Neural crest cell (in vitro differentiated cells): ENCODE measurements around the gene NOVA2. TPM values are rescaled to one million over a fixed set of nuclear protein-coding genes. Genes with fewer than 3 reads are reported as not detected.

Experiments
- DNase-seq: peaks from one replicate; pipeline ENCODE4 v3.0.0; 2021; ENCODE audit warnings: low read depth, mixed read lengths, low spot score
- H3K27ac Mint-ChIP-seq: one replicate; pipeline ENCODE4 v1.8.0; 2021; ENCODE audit warnings: mild to moderate bottlenecking, mixed read lengths; ENCODE audit not compliant: unreplicated experiment
- H3K27me3 Mint-ChIP-seq: 2 replicates; pipeline ENCODE4 v1.8.0; 2021; ENCODE audit warnings: low read depth, mild to moderate bottlenecking, mixed read lengths
- H3K36me3 Mint-ChIP-seq: 2 replicates; pipeline ENCODE4 v1.8.0; 2021; ENCODE audit warnings: low read depth, mild to moderate bottlenecking, mixed read lengths
- H3K4me1 Mint-ChIP-seq: 2 replicates; pipeline ENCODE4 v1.8.0; 2021; ENCODE audit warnings: mixed read lengths
- H3K4me3 Mint-ChIP-seq: one replicate; pipeline ENCODE4 v1.8.0; 2021; ENCODE audit warnings: mild to moderate bottlenecking, mixed read lengths
- H3K9me3 Mint-ChIP-seq: 2 replicates; pipeline ENCODE4 v1.8.0; 2021; ENCODE audit warnings: mixed read lengths
- microRNA-seq: library from miRNA; unstranded; fragments of <30 nt; microRNA quantifications from one replicate; pipeline ENCODE4, GENCODE V29; 2020
- total RNA-seq: library from RNA; stranded (reverse); gene quantifications from 2 replicates; pipeline ENCODE4 v1.2.1, GENCODE V29; 2021
- TF ChIP-seq, protein P1 (sequence below): fragments of 200-600 bp; sonication (generic); conservative IDR thresholded peaks from 2 replicates; pipeline ENCODE4 v1.5.0; 2021; ENCODE audit warnings: antibody characterized with exemption, mild to moderate bottlenecking

NOVA2 gene
- total RNA-seq, 1 donor from 2014 or later: 25.5 TPM

DNA sequence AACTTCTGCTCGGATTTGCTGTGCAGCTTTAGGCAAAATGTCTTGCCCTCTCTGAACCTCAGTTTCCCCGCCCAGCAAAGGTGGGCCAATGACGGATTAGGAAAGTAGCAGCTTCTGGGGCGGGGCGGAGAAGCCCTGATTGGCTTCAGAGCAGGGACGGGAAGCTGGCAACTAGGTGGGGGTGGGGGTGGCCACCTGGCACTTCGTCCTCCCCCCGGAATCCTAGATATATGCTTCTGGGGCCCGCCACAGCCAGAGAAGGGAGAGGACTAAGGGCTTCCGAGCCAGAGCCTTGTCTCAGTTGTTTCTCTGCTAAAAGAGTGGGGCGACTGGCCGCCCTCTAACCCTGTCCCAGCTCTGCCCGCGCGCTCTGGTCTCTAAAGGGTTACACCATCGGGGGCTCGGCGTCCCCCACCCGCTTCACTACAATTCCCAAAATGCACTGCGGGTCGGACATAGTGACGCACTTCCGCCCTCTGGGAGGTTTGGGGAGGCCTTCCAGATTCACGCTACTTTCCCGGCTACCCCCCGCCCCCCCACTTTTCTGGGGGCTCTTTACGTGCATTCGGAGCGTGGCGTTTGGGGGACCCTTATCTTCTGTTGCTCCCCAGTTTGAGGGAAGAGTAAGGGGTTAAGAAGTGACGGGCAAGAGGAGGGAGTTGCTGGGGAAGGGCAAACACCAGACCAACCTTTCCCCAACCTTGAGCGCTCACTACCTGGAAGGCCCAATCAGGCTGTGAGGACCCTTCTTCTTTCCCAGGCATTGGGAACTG is 87.1 kb downstream of the NOVA2 start:
- Mint-ChIP-seq H3K27me3 (peaks cover 9% of the 10 kb centered on the region), H3K36me3 (peaks cover 3% of the 10 kb centered on the region), H3K27ac (peak overlapping the region; percentile 99), H3K4me1 (peaks cover 24% of the 10 kb centered on the region), H3K9me3 (no peaks in the 10 kb centered on the region), H3K4me3 (peak overlapping the region; percentile 99)
- TF ChIP-seq, protein P1, sequence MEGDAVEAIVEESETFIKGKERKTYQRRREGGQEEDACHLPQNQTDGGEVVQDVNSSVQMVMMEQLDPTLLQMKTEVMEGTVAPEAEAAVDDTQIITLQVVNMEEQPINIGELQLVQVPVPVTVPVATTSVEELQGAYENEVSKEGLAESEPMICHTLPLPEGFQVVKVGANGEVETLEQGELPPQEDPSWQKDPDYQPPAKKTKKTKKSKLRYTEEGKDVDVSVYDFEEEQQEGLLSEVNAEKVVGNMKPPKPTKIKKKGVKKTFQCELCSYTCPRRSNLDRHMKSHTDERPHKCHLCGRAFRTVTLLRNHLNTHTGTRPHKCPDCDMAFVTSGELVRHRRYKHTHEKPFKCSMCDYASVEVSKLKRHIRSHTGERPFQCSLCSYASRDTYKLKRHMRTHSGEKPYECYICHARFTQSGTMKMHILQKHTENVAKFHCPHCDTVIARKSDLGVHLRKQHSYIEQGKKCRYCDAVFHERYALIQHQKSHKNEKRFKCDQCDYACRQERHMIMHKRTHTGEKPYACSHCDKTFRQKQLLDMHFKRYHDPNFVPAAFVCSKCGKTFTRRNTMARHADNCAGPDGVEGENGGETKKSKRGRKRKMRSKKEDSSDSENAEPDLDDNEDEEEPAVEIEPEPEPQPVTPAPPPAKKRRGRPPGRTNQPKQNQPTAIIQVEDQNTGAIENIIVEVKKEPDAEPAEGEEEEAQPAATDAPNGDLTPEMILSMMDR: no peak
- peak; percentile 83 for DNase-seq

DNA sequence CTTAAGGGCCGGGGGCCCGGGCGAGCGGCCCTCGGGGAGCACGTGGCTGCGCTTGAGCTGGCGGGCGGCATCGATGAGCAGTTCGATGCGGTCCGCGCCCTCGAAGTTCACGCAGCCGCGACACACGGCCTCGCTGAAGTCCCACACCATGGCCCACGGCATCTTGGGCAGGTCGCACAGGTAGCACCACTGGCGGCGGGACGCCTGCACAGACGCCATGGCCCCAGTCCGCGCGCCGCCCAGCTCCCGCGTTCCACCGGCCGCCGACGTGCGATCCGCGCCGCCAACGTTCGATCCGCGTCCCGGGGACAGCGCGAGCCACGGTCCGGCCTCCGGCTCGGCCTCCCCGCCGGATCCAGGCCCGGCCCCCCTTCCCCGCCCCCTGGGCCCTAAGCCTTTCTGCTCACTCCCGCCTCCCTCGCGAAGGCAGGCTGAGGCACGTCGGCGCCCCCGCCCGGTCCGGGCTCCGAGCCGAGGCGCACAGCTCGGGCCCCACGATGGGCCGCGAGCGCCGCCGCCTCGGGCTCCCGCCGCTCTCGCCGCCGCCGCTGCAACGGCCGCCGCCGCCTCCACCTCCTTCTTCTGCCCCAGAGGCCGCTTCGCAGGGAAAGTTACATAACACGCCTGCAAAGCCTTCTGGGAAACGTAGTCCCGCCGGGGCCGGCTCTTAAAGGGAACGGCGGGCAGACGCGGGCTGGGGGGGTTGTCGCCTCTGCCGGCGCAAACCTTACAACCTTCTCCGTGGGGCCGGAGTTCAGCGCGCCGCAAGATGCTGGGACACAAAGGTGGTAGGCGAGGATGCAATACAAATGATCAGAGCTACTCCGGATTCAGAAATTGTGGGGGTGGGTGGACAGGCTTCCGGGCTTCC is 87.9 kb downstream of the NOVA2 start, which contains the start of gene IRF2BP1:
Gene IRF2BP1, minus strand, starts transcription at position 586 of the 871 bp plus-strand sequence. Its CDS starts 367 bp downstream, at position 219.
- H3K9me3 Mint-ChIP-seq: no peaks in the 10 kb centered on the region
- H3K27ac Mint-ChIP-seq: peak within 1 kb of the TSS; percentile 99
- TF ChIP-seq, protein P1: no peak
- peaks cover 9% of the 10 kb centered on the region for H3K27me3 Mint-ChIP-seq
- H3K4me3 Mint-ChIP-seq: peak within 1 kb of the TSS; percentile 99
- H3K4me1 Mint-ChIP-seq: peaks cover 24% of the 10 kb centered on the region
- peak; percentile 82 for DNase-seq
- H3K36me3 Mint-ChIP-seq: peaks cover 3% of the 10 kb centered on the region

DNA sequence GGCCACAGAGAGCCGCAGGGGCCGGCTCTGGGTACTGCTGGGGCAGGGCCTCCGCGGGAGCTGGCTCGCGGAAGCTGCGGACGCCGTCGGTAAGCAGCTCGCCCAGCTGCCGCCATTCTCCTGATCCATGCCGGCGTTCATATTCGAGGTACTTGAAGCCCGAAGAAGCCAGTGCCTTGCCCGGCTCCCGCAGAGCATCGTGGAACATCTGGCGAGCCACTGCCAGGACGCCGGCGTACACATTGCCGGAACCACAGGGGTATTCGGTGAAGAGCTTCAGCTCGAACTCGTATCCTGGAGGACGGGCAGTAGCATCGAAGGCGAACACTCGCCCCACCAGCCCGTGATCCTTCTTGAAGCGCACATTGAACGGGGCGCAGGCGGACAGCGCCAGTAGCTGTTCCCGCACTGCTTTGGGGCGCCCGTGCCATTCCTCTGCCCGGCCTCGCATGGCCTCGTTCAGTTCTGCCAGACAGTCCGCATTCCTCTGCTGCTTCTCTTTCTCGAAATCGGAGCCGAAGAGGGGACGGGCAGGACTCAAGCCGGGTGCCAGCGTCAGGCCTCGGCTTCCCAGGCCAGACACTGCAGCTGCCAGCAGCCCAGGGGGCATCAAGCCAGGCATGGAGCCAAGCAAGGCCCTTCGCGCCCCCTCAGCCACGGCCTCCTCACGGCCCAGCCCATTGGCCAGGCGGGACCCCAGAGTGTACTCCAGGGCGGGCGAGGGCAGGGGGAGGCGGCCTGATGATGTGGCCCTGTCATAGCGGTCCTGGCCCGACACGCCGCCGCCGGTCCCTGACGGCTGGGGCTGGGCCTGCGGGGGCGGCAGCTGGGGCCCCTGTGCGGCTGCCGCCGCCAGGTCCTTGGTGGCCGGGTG is 88.7 kb downstream of the NOVA2 start:
- TF ChIP-seq, protein P1: no peak
- Mint-ChIP-seq H3K4me1 (peaks cover 28% of the 10 kb centered on the region), H3K9me3 (no peaks in the 10 kb centered on the region), H3K36me3 (peaks cover 3% of the 10 kb centered on the region), H3K27ac (peak overlapping the region; percentile 19), H3K27me3 (peaks cover 9% of the 10 kb centered on the region), H3K4me3 (peak overlapping the region; percentile 64)
- no peak for DNase-seq

DNA sequence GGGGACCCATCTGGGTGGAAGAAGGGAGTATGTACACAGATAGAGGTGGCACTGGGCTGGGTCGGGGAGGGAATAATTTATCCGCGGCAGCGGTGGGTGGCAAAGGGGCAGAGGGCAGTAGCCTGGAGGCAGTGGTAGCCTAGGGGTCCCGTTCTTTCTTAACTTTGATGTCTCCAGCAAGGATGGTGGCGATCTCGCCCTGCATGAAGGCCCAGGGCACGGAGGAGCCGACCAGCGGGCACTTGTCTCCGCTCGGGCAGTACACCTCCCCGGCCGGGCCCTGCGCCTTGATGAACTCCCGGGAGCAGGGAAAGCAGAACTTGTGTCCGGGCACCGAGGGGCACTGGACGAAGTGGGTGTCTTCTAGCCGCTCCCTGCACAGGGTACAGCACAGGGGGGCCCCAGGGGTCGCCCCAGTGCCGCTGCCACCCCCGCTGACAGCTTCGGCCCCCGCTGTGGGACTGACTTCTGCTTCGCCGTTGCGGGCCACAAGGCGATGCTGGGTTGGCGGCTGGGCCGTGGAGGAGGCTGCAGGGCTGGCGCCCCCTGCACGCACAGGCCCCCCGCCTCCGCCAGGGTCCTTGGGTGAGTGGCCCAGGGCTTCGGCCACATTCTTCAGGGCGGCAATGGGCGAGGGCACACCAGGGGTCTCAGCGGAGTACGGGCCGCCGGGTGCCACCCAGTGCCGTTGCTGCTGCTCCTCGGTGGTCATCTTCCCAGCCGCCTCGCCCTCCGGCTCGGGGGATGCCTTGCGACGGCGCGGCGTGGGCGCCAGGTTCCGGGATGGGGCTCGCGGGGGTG is 89.6 kb downstream of the NOVA2 start:
- Mint-ChIP-seq H3K4me1 (peaks cover 32% of the 10 kb centered on the region), H3K27ac (no peak overlapping the region), H3K36me3 (peaks cover 3% of the 10 kb centered on the region), H3K27me3 (peaks cover 9% of the 10 kb centered on the region), H3K4me3 (peak overlapping the region; percentile 86), H3K9me3 (no peaks in the 10 kb centered on the region)
- no peak for DNase-seq
- TF ChIP-seq, protein P1: no peak

Small RNA genes lying within 50 kb of the gene (microRNA-seq; reads per million reads assigned to microRNA genes)
- gene MIR769: 893 reads per million, percentile 80 among the genes with 10 or more reads in this experiment

Other genes with a start within 250 kb of the NOVA2 start
- 27.2 and 30.3 TPM in 2 replicates for gene FBXO46, start 243.0 kb downstream of the NOVA2 start, total RNA-seq
- gene MEIOSIN, start 240.4 kb downstream of the NOVA2 start, total RNA-seq: not detected in 2 replicates
- 36.8 and 38.6 TPM in 2 replicates for gene SIX5, start 204.6 kb downstream of the NOVA2 start, total RNA-seq
- 114 and 118 TPM in 2 replicates for gene DMPK, start 191.4 kb downstream of the NOVA2 start, total RNA-seq
- 107 and 110 TPM in 2 replicates for gene DMWD, start 181.0 kb downstream of the NOVA2 start, total RNA-seq
- gene RSPH6A, start 158.6 kb downstream of the NOVA2 start, total RNA-seq: 0.32 and 0.44 TPM in 2 replicates
- 105 and 115 TPM in 2 replicates for gene SYMPK, start 110.7 kb downstream of the NOVA2 start, total RNA-seq
- gene FOXA3, start 109.5 kb downstream of the NOVA2 start, total RNA-seq: not detected in 2 replicates
- gene IRF2BP1, start 87.7 kb downstream of the NOVA2 start, total RNA-seq: 28.6 and 33.1 TPM in 2 replicates
- 9.1 and 9.6 TPM in 2 replicates for gene MYPOP, start 71.3 kb downstream of the NOVA2 start, total RNA-seq
- gene NANOS2, start 59.1 kb downstream of the NOVA2 start, total RNA-seq: not detected in 2 replicates
- gene CCDC61, start 21.6 kb upstream of the NOVA2 start, total RNA-seq: 17.6 and 18.1 TPM in 2 replicates
- not detected in 2 replicates for gene PGLYRP1, start 49.2 kb upstream of the NOVA2 start, total RNA-seq
- 0.45 and 0.70 TPM in 2 replicates for gene IGFL4, start 67.1 kb upstream of the NOVA2 start, total RNA-seq
- gene IGFL3, start 150.8 kb upstream of the NOVA2 start, total RNA-seq: not detected in 2 replicates
- gene IGFL2, start 174.4 kb upstream of the NOVA2 start, total RNA-seq: not detected in 2 replicates